Measurements from ENCODE around the gene DEPDC5.

DNA sequence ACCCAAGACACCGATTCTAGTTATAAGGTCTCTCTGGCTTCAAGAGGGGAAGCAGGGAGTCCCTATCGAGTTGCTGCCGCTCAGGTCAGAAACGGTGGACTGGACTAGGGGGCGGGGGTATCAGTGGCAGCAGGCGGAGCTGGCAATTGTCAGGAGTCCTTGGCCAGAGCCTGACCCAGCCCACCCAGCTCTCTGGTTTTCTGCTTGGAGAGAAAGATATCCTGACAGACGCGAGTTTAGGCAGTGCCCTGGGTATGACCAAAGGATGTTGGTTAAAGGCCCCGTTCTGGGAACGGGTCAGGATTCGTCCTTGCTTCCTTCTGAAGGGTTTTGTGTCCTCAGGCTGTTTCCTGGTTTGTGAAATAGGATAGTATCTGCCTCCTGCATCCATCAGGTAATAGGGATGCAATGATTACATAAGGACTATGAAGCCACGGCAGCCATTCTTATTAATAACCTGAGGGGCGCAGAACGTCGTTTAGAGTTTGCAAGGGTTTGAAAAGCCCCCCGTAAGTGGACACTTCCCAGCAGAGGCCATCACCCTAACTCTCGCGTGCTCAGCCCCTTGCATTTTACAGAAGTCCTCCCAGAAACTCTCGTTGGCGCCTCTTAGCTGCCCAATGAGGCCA is 700 bp upstream of the DEPDC5 start:
- TF ChIP-seq, protein P1, sequence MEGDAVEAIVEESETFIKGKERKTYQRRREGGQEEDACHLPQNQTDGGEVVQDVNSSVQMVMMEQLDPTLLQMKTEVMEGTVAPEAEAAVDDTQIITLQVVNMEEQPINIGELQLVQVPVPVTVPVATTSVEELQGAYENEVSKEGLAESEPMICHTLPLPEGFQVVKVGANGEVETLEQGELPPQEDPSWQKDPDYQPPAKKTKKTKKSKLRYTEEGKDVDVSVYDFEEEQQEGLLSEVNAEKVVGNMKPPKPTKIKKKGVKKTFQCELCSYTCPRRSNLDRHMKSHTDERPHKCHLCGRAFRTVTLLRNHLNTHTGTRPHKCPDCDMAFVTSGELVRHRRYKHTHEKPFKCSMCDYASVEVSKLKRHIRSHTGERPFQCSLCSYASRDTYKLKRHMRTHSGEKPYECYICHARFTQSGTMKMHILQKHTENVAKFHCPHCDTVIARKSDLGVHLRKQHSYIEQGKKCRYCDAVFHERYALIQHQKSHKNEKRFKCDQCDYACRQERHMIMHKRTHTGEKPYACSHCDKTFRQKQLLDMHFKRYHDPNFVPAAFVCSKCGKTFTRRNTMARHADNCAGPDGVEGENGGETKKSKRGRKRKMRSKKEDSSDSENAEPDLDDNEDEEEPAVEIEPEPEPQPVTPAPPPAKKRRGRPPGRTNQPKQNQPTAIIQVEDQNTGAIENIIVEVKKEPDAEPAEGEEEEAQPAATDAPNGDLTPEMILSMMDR (IDR thresholded peaks at IDR 0.05): no peak
- TF ChIP-seq POLR2A (IDR thresholded peaks at IDR 0.05): no peak
